Ecto neural progenitor cell (in vitro differentiated cells): ENCODE results near the gene LYSMD4.

Experiments used
- DNase-seq: peaks from one replicate; pipeline ENCODE4 v3.0.0-alpha.2; 2018; ENCODE audit warnings: low spot score

The LYSMD4 gene

DNA sequence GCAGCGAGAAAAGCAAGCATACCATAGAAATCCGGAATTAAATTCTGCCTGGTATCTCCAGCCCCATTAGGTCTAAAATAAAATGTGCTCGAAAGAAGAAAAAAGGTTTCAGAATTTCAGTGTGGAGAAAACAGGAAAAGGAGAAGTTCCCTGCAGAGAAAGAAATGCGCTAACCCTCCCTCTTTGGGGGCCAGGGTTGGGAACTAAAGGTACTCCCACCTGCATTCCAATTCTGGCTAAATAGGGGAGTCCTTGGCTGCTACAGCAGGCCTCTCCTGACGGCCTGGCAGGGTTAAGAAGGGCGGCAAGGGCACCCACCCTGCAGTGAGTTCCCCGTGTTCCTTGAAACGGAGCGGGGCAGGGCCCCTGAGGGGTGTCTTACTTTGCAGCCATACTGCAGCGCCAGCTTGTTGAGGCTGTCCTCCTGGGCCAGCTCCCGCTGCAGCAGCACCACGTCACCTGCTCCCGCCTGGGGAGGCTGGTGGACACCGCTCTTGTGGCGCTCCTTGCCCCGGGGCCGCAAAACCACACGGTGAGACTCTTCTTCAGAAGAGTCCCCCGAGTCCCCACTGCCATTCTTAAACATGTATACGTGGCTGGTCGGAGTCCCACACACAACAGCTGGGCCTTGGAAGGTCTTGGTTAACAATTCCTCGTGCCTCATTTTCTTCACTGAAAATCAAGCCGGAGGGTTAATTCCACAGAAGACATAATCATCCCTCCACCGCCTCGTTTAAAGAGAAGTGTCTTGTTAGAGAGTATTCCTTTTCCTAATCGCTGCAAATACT, 1.7 kb downstream of the LYSMD4 start:
- no peak for DNase-seq

DNA sequence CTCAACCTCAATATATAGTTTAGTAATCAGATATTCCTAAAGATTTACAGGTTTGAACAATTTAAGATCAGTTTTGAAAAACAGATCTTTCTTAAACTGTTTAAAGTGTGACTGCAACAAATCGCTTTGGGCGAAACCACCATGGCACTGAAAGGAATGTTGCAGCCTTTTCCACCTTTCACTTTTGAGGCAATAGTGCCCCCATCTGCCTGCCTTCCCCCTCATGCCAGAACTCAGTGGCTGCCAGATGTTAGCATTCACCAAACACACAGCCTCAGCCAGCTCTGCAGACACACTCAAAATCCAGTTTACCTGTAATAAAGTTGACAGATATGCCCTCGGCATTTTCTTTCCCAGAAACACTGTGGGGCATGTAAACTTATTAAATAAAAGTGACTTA, 3.3 kb downstream of the LYSMD4 start:
- no peak for DNase-seq

DNA sequence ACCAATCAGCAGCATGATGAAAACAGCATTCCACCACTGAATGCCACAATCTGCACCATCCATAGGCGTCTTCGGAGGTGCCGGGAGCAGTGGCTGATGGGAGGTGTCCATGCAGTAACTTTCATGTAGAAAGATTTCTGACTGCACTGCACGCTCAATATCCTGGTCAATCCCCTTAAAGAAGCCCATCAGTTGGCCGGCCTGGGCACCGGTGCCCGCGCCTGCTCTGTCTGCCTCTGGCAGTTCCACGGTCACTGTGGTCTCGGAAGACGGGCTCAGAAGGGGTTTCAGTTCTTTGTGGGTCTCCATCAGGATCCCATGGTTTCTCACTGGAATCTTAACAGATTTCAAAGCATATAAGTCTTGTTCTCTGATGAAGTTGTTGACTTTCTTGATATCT, 3.9 kb downstream of the LYSMD4 start:
- no peak for DNase-seq

DNA sequence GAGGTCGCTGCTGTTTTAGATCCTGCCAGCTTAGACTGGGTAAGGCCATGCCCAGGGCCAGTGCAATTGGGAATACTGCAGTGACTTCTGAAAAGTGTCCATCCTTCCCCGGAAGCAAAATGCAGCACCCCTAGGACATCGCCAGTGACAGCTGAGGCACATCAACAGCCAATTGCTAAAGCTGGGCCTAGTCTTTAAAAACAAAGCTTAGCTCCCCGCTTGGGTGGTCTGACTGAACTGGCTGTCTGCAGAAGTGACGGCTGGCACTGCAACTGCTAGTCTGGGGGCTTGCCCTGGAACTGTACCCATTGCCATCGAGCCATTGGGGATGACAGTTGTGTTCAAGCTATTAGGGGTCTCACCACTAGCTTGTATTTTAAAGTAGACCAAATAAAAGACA, 4.3 kb downstream of the LYSMD4 start:
- DNase-seq: no peak

DNA sequence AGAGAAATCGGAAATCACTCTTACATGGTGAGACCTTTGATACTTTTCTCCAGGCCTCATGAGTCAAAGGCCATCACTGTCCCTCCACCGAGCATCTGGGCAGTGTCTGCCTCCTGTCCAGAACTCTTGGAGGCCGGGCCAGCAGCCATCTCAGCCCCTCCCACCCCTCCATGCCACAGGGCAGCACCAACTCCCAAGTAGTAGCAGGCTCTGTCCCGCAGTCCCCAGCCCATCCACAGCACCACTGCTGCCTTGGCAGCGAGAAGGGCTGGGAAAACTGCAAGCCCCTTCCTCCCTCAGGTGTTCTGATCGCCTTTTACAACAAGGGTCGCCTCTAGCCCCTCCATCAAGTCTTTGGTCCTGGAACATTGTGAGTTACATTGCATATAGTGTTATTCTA, 5.5 kb downstream of the LYSMD4 start:
- no peak for DNase-seq

DNA sequence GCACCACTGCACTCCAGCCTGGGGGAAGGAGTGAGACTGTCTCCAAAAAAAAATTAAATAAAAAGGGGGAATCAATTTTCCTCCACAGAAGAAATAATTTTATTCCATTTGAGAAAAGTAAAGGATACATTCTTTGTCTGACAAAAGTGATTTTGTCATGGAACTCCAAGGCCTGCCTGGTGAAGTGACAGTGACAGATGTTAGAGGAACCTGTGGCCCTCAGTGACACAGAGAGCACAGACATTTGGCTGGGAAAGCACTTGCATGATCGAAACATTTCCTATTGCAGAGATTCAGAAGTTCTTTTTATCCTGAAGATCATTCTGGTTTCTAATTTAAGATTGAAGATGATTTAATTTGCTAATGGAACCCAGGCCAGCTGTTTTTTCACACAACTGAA, 5.9 kb downstream of the LYSMD4 start:
- DNase-seq: no peak

DNA sequence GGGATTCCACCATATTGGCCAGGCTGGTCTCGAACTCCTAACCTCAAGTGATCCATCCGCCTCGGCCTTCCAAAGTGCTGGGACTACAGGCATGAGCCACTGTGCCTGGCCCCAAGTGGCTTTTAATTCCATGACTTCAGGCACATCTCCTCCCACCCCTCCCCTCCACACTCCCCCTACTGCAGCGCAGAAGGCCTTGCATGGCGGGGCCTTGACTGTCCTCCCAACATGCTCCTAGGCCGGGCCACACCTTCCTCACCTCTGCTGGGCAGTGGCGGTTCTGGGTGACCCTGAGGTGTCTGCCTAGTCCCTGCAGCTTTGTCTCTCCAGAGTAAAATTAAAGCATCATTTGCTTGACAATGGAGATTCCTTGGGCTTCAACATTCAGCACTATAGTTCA, 6.9 kb downstream of the LYSMD4 start:
- no peak for DNase-seq

DNA sequence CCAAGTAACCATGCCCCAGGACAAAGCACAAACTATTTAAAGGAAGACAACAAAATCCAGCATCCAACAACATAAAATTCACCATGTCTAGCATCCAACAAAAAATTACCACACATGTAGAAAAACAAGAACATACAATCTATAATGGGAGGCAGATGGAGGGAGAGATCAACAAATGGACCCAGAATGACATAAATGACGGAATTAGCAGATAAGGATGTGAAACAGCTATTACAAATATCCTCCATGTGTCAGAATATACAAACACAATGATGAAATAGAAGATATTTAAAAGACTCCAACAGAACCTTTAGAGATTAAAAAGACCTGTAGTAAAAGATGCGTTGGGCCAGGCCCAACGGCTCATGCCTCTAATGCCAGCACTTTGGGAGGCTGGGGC, 10.8 kb downstream of the LYSMD4 start:
- DNase-seq: no peak

DNA sequence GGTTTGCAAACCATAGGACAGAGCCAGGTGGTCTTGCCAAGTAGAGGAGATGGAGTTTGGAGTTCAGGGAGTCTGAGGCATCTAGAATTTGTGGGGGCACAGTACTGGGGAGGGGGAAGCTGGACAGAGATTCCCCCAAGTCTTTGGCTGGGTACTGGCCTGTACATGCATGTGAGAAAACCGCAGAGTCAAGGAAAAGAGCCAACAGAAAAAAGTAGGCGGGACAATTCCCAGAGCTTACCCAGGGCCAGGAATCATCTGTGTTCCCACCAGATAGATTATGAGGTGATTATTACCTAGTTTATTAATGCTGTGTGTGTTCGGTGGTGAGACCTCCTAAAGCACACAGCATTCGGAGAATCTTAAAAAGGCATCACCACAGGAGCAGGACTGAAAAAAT, 11.3 kb downstream of the LYSMD4 start:
- no peak for DNase-seq

DNA sequence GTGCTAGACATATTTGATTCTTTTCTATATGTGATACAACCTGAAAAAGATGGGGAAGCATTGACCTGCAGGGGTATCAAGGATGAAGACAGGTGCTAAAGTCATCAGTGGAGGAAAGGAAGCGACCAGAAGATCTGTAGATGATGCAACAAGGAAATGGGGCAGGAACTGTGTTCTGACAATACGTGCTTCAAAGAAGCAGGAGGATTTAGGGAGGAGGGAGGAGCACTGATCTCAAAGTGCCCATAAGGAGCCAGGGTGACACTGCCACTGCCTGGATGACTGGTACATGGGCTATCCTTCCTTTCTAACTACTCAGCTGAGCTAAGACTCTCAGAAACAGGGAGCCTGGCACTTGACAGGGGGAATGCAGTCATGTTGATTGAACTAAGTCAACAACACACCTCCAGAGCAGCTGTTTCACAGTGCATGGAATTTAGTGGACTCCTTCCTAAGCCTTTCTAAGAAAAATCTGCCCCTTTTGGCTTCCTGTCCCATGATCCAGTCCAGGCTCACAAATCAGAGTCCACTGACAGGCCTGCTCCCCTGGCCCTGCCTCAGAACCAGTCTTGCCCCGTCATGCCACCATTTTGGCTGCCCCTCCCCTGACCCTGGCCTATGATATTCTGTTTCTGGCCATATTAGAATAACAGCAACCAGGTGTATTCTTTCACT, 12.0 kb downstream of the LYSMD4 start:
- no peak for DNase-seq

DNA sequence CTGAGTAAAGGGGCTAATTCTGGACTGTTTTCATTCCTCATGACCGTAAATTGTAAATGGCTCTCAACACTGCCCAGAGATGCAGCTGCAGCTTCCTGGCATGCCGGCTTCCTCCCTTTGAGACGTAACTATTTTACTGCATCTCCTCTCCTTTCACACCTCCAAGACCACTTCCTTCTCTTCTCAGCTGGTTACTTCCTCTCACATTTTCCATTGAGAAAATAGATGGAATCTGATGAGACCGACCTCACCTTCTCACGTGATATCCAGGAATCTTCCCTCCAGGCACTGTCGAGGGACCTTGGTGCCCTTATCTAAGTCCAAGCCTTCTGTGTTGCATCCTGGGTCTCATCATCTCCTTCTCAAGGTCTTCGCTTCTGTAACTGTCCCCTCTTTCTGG, 12.7 kb downstream of the LYSMD4 start:
- no peak for DNase-seq

DNA sequence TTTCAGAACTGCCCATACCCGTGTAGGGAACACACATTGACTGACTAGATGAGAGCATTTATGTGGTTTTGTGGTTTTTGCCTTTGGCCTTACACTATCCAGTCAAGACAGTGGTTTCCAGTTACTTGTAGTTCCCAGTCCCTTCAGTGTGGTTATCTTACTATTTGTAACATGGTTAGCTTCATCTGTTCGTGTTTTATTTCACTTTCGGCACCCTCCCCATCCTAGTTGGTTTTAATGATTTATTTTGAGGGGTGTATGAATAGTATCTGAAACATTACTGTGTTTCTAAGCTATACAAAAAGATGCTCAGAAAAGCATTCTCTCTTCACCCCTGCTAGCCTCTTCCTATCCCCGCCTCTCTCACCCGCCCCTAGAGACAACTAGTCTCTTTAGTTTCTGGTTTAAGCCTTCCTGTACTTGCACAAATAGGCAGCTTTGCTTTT, 14.1 kb downstream of the LYSMD4 start:
- no peak for DNase-seq

DNA sequence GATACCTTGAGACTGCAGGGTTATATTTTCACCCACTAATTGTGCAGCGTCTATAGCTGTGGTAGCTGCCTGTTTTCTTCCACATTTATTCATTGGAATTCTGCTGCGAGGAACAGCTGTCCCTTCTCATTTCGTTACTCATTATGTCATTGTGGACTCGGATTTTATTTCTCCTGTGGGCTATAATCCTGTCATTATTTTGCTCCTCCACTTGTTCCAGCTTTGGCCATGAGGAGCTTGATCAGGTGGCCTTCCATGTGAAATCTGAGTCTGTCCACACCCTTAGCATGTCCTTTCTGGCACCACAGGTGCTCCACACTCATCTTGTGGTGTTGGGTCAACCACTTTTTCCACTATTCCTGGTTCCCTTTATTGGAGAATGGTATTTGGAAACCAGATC, 14.8 kb downstream of the LYSMD4 start:
- no peak for DNase-seq

DNA sequence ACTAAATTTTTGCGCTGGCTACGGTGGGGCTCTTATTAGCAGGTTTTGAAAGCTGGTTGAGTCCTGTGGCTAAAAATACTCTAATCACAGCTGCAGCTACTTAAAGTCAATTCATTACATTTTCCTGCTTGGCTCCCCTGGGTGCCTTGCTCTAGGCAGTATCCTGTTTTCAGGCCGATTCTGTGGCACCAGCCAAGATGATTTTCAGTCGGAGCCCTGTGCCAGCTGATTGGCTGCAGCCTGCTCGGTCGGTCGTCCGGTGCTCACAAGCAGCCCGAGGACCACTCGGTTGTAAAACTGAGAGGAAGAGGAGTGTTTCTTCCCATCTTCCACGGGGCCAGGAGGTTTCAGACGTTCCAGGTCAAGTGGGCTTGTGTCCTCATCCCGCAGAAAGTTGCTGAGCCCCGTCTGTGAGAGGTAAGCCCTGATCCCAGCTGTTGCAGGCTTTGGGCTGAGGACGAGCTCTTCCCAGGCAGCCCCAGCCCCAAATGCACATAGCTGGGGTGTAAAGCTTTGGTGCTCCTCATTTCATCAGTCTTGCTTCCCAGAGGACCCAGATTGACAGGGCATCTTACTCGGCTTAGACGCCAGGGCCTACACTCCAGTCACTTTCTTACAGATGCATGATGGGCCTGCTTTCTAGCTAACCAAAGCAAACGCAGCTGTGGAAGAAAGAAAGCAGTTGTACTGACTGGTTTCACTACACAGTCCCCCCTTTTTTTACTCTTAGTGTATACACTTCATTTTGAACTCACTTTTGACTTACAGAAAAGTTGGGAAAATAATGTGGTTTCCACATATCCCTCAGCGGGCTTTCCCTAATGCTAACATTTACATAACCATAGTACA, 15.9 kb downstream of the LYSMD4 start:
- no peak for DNase-seq

DNA sequence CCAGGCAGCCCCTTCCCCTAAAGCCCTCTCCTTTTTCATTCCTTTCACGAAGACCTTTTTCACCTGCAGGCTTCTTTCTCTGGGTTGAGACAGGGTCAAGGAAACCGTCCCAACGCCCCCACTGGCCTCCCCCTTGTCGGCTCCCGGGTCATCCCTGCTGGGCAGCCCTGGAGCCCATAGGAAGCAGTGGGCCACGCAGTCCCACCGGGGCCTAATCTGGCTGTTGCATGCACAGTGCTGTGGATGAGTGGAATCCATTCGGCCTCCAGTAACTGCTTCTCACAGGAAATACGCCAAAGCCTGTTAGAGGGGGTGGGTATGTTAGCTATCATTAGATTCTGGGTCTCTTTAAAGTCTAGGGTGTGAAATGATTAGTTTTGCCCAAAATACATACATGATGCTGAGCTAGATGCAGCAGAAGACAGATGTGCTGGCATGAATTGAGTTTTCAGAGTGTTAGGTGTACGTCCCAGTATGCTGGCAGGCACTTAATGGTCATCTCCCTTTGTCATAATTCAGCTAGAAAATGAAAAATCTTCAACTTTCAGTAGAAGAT, 16.6 kb downstream of the LYSMD4 start:
- no peak for DNase-seq

DNA sequence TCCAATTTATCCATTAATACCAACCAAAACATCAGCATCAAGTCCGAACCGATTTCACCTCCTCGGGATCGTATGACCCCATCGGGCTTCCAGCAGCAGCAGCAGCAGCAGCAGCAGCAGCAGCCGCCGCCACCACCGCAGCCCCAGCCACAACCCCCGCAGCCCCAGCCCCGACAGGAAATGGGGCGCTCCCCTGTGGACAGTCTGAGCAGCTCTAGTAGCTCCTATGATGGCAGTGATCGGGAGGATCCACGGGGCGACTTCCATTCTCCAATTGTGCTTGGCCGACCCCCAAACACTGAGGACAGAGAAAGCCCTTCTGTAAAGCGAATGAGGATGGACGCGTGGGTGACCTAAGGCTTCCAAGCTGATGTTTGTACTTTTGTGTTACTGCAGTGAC, 20.8 kb downstream of the LYSMD4 start:
- DNase-seq: no peak

DNA sequence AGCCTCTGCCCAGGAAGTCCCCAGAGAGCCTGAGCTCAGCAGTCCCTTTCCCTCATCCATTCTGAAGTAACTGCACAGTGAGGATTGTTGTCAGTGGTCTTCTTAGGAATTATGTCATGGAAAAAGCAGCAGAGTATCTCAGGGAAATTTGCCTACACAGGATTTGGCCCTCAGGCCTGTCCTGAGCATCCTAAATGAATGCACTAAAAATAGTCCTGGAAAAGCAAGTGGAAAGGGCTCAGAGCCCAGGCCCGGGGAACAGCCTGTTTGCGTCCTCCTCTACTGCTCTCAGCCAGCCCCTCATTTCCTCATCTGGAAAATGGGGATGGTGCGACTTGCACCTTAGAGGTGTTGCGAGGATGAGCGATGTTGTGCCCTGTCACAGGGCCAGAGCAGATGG, 21.6 kb downstream of the LYSMD4 start:
- DNase-seq: no peak

DNA sequence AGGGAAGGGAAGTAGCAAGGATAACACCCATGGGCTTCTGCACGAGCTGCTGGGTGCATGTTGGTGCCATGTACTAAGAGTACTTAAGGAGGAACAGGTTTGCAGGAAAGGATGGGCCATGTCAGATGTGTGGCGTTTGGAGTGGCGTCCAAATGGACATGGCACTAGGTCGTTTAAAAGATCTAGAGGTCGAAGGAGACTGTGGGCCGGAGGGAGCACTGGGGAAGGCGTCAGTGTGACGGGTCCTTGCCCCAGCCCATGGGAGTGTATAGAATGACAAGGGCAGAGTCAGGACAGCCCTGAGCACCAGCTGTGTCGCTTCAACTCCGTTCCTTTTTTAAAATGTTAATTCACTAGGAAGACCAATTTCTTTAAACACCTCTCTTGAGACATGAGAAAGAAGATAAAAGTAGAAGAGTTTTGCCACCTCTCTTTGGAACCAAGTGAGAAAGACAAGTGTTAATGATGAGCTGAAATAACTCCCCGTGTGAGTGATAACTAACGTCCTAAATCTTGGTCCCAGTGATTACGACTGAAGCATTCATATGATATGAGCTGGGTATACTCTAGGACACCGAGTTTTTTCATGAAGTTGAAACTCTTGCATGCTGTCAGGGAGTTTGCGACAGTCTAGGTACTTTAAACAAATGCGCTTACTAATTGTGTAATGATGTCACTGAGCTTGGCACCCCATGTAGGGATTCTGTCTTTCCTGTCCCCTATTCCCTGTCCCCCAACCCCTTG, 23.8 kb downstream of the LYSMD4 start:
- no peak for DNase-seq

DNA sequence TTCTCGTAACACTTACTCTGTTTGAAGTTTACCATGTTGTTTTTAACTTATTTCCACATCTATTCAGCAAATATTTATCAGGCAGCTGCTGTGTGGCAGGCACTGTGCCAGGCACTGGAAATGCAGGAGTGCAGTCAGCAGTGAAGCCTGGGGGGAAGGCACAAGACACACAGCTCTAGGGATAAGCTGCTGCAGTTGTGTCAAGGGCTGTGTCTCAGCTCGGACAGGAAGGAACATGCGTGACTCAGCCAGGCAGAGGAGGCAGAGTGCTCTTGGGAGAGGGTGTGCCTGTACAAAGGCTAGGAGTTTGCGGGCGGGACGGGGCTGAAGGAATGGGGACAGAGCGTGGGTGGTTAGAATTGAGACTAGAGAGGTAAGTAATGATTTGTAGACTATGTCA, 24.7 kb downstream of the LYSMD4 start:
- no peak for DNase-seq

DNA sequence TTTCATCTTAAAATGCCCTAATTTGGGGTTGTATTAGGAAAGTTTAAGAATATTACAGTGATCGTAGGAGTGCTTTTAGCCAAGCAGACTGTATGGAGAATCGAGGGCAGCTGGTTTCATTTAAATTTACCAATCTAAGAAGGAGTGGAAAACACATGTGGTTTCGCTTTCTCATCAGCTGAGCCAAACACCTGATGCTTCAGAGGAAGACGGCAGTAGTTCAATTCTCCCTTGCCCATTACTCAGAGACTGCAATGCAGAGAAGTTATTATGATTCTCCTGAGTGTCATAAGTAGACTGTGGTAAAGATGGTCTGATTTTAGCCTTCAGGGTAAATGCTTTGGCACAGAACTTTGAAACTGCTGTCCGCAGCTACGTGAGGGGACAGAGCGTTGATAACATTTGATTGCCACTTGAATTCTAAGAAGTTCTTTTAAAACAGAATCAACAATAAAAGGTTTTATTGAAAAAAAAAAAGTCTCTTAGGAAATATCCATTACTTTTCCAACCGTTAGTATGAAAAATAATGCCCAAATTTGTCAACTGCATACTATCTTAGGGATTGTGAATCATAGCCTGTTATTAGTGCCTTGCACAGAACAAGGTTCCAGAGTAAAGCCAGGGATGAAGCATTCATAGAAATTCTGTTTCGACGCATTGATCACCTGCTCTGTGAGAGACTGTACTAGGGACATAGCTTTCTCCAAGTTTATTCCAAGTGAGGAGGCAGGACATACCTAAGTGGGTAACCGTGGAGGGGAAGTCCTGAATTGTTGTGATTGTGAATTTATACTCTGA, 25.6 kb downstream of the LYSMD4 start:
- DNase-seq: no peak
